ENCODE data around the gene SH3BGRL2. TPM values are rescaled to one million over a fixed set of nuclear protein-coding genes. Genes with fewer than 3 reads are reported as not detected.

Gene SH3BGRL2
- total RNA-seq, 1 experiment from 2014 or later: 27.4 TPM

DNA sequence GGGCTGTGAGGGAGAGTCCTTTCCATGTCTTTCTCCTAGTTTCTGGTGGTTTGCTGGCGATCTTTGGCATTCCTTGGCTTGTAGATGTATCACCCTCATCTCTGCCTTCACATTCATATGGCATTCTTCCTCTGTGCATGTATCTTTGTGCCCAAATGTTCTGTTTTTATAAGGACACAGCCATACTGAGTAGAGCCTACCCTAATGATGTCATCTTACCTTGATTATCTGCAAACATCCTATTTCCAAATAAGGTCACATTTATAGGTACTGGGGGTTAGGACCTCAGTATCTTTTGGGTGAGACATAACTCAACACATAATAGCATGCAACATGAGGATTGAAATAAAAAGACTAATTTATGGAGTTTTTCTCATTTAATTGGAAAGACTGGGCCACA is 5.5 kb downstream of the SH3BGRL2 start:
- no peak overlapping the region for H3K4me2 ChIP-seq
- BruUV-seq (replicated peaks): no TSS peak
- intact Hi-C loops (cut with micrococcal nuclease; ENCODE audit: unreplicated experiment): no loop called here
- POLR2A ChIA-PET (ENCODE audit: unreplicated experiment): no interaction called here
- no peaks in the 10 kb centered on the region for H4K20me1 ChIP-seq (ENCODE audit: insufficient read depth)
- no peaks in the 10 kb centered on the region for H3K27me3 ChIP-seq (ENCODE audit: insufficient read depth, low read depth)
- H3K9me2 ChIP-seq (ENCODE audit: insufficient read depth): no peaks in the 10 kb centered on the region
- H2AFZ ChIP-seq: no peak overlapping the region
- CTCF ChIA-PET: no interaction called here
- peaks cover 22% of the 10 kb centered on the region for H3K4me1 ChIP-seq (replicated peaks; ENCODE audit: insufficient read depth)
- TF ChIP-seq CTCF (conservative IDR thresholded peaks at IDR 0.05) (no peak), EZH2 (IDR thresholded peaks at IDR 0.05; ENCODE audit: low read depth) (no peak)
- 0 out of 2 replicates have a peak, but pooled peaks cover 3% of the 10 kb centered on the region for H3K79me2 ChIP-seq (ENCODE audit: low read depth)
- no peaks in the 10 kb centered on the region; the same call in 1 of the 2 replicates for H3F3A ChIP-seq (ENCODE audit: insufficient read depth, low read depth)
- no peaks in the 10 kb centered on the region for H3K9me3 ChIP-seq (ENCODE audit: insufficient read depth, low read depth)
- H3K27ac ChIP-seq: no peak overlapping the region
- DNase-seq: no peak
- no peaks in the 10 kb centered on the region for H3K36me3 ChIP-seq (ENCODE audit: low read depth)
- no peak overlapping the region for H3K4me3 ChIP-seq

DNA sequence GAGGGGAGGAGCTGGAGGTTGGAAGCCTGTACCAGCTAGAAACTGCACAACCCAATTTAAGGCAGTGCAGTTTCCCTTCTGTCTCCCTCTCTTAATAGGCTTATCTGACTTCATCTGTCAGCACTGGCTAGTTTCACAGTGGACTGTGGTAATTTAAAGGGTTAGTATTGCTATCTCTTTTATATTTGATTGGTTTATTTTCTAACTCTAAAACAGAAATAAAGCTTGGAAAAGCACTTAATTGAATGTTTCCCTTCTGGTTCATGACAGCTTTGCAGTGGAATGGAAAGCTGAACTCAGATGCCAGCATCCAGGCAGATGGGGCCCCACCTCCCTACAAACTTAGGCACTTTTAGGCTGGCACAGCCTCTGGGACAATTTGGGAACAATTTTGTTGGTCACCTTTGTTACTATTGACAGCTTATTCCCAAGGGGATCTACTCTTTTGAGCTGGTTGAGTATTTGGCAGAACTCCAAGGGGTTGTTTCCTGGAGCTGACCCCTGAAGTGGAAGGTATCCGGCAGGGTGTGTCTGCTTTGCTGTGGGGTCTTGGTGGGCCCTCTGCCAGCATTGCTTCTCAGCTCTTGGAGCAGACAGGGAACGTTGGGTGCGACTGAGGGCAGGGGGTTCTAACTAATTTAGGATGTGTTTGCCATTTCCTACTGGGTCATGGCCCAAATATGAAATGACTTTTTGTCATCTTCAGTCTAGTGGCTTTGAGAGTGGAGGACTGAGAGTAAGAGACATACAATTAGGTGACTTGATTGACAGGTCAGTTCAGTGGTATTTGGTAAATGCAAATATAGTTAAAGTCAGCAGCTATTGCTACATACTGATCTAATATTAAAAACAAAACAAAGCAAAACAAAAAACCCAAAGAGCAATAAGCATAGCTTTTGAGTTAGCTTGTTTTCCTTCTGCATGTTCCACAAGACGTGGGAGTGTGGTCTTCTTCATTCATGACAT is 9.3 kb downstream of the SH3BGRL2 start:
- CTCF ChIA-PET: no interaction called here

DNA sequence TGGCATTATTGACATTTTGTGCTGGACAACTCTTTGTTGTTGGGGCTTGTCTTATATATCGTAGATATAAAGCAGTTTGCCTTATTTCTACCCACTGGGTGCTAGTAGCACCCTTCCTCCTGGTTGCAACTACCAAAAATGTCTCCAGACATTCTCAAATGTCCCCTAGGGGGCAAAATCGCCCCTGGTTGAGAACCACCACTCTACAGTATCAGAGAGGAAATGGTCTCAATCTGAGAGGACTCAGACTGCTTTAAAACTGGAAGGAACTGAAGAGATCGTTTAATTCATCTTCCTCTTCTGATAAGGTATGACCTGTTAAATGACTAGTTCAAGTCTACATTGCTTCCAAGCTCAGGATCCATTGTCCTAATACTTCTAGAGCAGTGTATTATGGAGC is 14.9 kb downstream of the SH3BGRL2 start:
- ChIA-PET POLR2A (ENCODE audit: unreplicated experiment) (interaction anchor here (0.5 kb wide), 1 partner anchor 76 kb away, joined by 4 read pairs; no protein-coding TSS in a partner anchor), CTCF (no interaction called here)
- H3F3A ChIP-seq (ENCODE audit: insufficient read depth, low read depth): no peaks in the 10 kb centered on the region
- H3K36me3 ChIP-seq (ENCODE audit: low read depth): no peaks in the 10 kb centered on the region
- no peaks in the 10 kb centered on the region for H3K27me3 ChIP-seq (ENCODE audit: insufficient read depth, low read depth)
- H4K20me1 ChIP-seq (ENCODE audit: insufficient read depth): no peaks in the 10 kb centered on the region
- H3K4me1 ChIP-seq (replicated peaks; ENCODE audit: insufficient read depth): no peaks in the 10 kb centered on the region
- intact Hi-C loops (cut with micrococcal nuclease; ENCODE audit: unreplicated experiment): no loop called here
- no peaks in the 10 kb centered on the region for H3K9me2 ChIP-seq (ENCODE audit: insufficient read depth)
- TF ChIP-seq EZH2 (IDR thresholded peaks at IDR 0.05; ENCODE audit: low read depth) (no peak), CTCF (conservative IDR thresholded peaks at IDR 0.05) (no peak)
- DNase-seq: no peak
- H3K4me2 ChIP-seq: no peak overlapping the region
- H3K9me3 ChIP-seq (ENCODE audit: insufficient read depth, low read depth): no peaks in the 10 kb centered on the region
- no peak overlapping the region for H3K27ac ChIP-seq
- H3K79me2 ChIP-seq (ENCODE audit: low read depth): no peaks in the 10 kb centered on the region
- H2AFZ ChIP-seq: no peak overlapping the region
- BruUV-seq (replicated peaks): no TSS peak
- H3K4me3 ChIP-seq: no peak overlapping the region

More for the DNA sequence above, 9.3 kb downstream of the SH3BGRL2 start:
- Histone ChIP-seq H3K9me3 (ENCODE audit: insufficient read depth, low read depth) (no peaks in the 10 kb centered on the region), H3F3A (ENCODE audit: insufficient read depth, low read depth) (no peaks in the 10 kb centered on the region), H3K9me2 (ENCODE audit: insufficient read depth) (no peaks in the 10 kb centered on the region), H3K4me2 (no peak overlapping the region), H3K79me2 (ENCODE audit: low read depth) (no peaks in the 10 kb centered on the region), H3K27ac (no peak overlapping the region), H3K27me3 (ENCODE audit: insufficient read depth, low read depth) (no peaks in the 10 kb centered on the region), H3K36me3 (ENCODE audit: low read depth) (no peaks in the 10 kb centered on the region), H3K4me1 (replicated peaks; ENCODE audit: insufficient read depth) (peaks cover 2% of the 10 kb centered on the region), H3K4me3 (no peak overlapping the region), H2AFZ (no peak overlapping the region), H4K20me1 (ENCODE audit: insufficient read depth) (no peaks in the 10 kb centered on the region)
- intact Hi-C loops (cut with micrococcal nuclease; ENCODE audit: unreplicated experiment): no loop called here
- BruUV-seq (replicated peaks): no TSS peak
- POLR2A ChIA-PET (ENCODE audit: unreplicated experiment): interaction anchor here (0.6 to 0.8 kb wide), 2 partner anchors 40 to 103 kb away, joined by 3 to 6 read pairs; partner anchors contain the start of gene LCA5
- TF ChIP-seq EZH2 (IDR thresholded peaks at IDR 0.05; ENCODE audit: low read depth): no peak
- TF ChIP-seq CTCF (conservative IDR thresholded peaks at IDR 0.05): no peak
- DNase-seq: no peak
